HUES48 (cell line): ENCODE measurements around the gene GCNA.

Source experiments
- H3K27ac ChIP-seq: one replicate; pipeline ENCODE4 v1.7.0; 2013; ENCODE audit warnings: low read depth, low read length, inconsistent platforms
- H3K27me3 ChIP-seq: 2 replicates; pipeline ENCODE4 v1.6.1; 2013; ENCODE audit warnings: mild to moderate bottlenecking, low read length; ENCODE audit not compliant: control insufficient read depth, insufficient read depth
- H3K36me3 ChIP-seq: 2 replicates; pipeline ENCODE4 v1.6.1; 2013; ENCODE audit warnings: low read length; ENCODE audit not compliant: control insufficient read depth, insufficient read depth
- H3K4me1 ChIP-seq: 2 replicates; pipeline ENCODE4 v1.6.1; 2013; ENCODE audit warnings: mild to moderate bottlenecking, low read length; ENCODE audit not compliant: control insufficient read depth, insufficient read depth
- H3K4me3 ChIP-seq: 2 replicates; pipeline ENCODE4 v1.5.1; 2013; ENCODE audit warnings: mild to moderate bottlenecking, low read depth, low read length
- H3K9ac ChIP-seq: 2 replicates; pipeline ENCODE4 v1.6.1; 2013; ENCODE audit warnings: mild to moderate bottlenecking, low read depth, low read length, moderate library complexity
- H3K9me3 ChIP-seq: 2 replicates; pipeline ENCODE4 v1.6.1; 2013; ENCODE audit warnings: low read length; ENCODE audit not compliant: control insufficient read depth, insufficient read depth

GCNA gene

DNA sequence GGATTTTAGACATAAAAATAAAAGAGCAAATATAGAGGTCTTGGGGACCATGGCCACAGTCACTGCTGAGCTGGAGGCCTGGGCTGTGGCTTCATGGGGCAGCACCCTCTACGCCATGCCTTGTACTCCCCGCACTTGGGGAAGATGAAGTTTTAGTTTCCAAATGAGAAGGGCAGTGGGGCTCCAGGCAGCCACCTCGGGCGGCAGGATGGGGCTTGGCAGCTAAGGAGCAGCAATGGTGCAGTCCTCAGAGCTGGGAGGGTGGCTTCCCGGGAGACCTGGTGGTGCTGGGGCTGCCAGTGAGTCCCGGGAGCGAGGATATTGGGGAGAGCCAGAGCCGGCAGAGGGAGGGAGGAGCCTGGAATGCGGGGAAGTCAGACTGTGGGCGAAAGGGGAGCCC is 37.7 kb downstream of the GCNA start:
- Histone ChIP-seq H3K9me3 (peaks cover 38% of the 10 kb centered on the region), H3K9ac (no peak overlapping the region), H3K4me1 (no peaks in the 10 kb centered on the region), H3K36me3 (peaks cover 11% of the 10 kb centered on the region; the same call in 1 of the 2 replicates), H3K27ac (no peak overlapping the region), H3K4me3 (no peak overlapping the region), H3K27me3 (no peaks in the 10 kb centered on the region)

DNA sequence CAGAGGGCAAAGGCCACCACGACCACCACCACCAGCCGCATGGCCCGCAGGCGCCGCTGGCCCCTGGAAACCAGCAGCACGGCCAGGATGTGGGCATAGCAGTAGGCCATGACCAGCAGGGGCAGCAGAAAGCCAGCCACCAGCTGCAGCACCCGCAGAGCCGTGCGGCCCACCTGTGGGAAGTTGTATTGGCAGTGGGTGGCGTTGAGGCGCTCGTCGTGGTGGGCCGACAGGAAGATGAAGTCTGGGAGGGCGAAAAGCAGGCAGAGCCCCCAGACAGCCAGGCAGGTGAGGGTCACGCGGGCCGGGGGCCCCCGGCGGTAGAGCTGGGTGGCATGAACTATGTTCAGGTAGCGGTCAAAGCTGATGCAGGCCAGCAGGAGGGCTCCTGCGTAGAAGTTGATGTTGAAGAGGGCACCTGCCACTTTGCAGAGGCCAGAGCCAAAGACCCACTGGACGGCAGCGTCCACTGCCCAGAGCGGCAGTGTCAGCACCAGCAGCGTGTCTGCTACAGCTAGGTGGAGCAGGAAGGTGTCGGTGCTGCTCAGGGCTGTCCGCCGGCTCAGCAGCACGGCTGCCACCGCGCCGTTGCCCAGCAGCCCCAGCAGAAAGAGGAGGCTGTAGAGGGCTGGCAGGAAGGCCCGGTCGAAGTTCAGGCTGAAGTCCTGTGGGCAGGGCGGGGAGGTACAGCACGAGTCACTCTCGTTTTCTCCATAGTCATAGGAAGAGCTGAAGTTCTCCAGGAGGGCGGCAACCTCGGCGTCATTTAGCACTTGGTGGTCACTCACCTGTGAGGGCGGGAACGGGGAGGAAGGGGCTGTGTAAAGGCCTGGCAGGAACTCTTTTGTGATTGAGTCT is 38.7 kb downstream of the GCNA start:
- Histone ChIP-seq H3K4me3 (no peak overlapping the region), H3K4me1 (no peaks in the 10 kb centered on the region), H3K27ac (no peak overlapping the region), H3K27me3 (no peaks in the 10 kb centered on the region), H3K9me3 (peaks cover 39% of the 10 kb centered on the region), H3K9ac (no peak overlapping the region), H3K36me3 (peaks cover 7% of the 10 kb centered on the region; the same call in 1 of the 2 replicates)

DNA sequence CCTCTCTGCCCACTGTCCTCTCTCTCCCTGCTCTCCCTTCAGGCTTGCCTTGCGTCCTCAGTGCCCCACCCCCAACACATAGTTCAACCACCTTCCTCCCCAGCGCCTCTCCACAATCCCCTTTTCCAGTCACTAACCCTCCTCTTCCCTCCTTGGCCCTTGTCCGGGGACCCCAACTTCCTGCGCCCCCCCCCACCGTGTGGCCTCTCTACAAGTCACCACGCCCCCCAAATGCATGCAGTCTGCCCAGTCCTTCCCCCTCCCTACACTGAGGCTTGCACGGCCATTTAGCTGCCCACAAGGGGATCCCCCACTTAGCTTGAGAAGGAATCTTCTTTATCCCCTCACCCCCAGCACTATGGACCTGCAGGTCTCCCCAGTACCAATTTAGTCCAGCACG is 39.5 kb downstream of the GCNA start:
- Histone ChIP-seq H3K9me3 (peaks cover 40% of the 10 kb centered on the region), H3K9ac (no peak overlapping the region), H3K4me1 (no peaks in the 10 kb centered on the region), H3K27ac (no peak overlapping the region), H3K27me3 (no peaks in the 10 kb centered on the region), H3K4me3 (no peak overlapping the region), H3K36me3 (peaks cover 7% of the 10 kb centered on the region; the same call in 1 of the 2 replicates)

DNA sequence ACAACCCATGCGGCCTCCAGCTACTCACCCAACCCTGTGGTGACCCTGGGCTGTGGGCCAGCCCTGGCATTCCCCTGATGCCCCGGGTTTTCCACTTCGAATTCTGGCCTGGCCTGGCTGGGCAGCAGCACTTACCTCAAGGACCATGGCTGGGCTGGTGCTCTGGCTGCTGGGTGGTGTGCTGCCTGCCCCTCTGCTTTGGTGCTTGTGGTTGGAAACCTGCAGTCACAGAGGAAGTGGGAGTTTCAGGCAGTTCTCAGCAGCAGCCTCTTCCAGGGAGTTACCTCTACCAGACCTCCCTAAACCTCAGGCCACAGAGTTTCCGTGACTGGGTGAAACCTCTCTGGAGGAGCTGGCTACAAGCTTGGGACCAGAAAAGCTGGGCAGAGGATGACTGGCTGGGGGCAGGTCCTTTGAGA is 40.1 kb downstream of the GCNA start, which contains the start of gene CXCR3:
Gene CXCR3 (minus strand): TSS at position 209 of the 419 bp plus-strand sequence. CDS start 62 bp downstream, at position 147.
- Histone ChIP-seq H3K9ac (no peak within 1 kb of the TSS), H3K9me3 (peaks cover 40% of the 10 kb centered on the region), H3K27ac (no peak within 1 kb of the TSS), H3K4me3 (no peak within 1 kb of the TSS), H3K36me3 (0 out of 2 replicates have a peak, but pooled peaks cover 4% of the 10 kb centered on the region), H3K4me1 (no peaks in the 10 kb centered on the region), H3K27me3 (no peaks in the 10 kb centered on the region)

DNA sequence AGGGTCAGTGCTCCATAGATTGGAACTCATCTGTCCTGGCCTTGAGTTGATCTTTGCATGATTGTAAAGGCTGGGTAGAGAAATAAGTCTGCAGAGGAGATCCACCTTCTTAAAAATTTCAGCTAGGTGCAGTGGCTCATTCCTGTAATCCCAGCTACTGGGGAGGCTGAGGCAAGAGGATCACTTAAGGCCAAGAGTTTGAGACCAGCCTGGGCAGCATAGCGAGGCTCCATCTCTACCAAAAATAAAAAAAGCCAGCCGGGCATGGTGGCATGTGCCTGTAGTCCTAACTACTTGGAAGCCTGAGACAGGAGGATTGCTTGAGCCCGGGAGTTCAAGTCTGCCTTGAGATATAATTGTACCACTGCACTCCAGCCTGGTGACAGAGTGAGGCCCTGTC is 40.5 kb downstream of the GCNA start:
- no peak overlapping the region for H3K4me3 ChIP-seq
- H3K4me1 ChIP-seq, result no peaks in the 10 kb centered on the region
- no peaks in the 10 kb centered on the region for H3K27me3 ChIP-seq
- peaks cover 45% of the 10 kb centered on the region for H3K9me3 ChIP-seq
- H3K27ac ChIP-seq, result no peak overlapping the region
- no peak overlapping the region for H3K9ac ChIP-seq
- H3K36me3 ChIP-seq, result no peaks in the 10 kb centered on the region

DNA sequence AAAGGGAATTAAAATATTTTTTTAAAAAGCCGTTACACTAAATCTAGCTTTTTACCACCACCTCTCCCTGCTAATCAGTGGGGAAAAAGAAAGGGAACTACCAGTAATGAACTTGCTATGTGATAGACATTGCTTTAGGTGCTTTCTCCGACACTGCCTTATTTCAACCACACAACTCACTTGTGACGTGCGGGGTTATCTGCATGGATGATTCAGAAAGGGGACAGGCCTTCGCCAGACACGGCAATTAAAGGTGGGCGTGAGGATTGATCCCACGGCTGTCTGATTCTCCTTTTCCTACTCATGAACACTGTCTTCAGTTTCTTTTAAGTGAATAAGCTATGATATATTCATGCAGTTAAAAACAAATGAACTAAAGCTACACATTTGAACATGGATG is 41.0 kb downstream of the GCNA start:
- Histone ChIP-seq H3K9ac (no peak overlapping the region), H3K27me3 (no peaks in the 10 kb centered on the region), H3K27ac (no peak overlapping the region), H3K4me3 (no peak overlapping the region), H3K4me1 (no peaks in the 10 kb centered on the region), H3K9me3 (peaks cover 46% of the 10 kb centered on the region), H3K36me3 (no peaks in the 10 kb centered on the region)

DNA sequence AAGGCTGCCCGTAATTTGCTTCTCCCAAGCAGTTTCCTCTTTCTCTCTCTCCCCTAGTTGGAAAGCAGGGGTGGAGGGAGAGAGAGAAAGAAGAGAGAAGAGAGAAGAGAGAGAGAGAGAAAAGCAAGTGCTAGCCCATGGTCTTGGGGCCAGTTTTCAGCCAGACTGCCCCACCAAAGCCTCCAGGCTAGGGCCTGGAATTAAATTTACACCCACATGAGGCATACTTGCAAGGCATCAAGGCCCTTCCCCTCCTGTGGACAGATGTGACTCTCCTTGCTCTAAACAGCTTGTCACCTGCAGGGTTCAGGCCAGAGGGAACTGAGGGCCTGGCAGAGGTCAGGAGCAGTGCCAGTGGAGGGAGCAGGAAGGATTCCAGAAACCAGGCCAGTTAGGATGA is 41.7 kb downstream of the GCNA start:
- H3K36me3 ChIP-seq, result no peaks in the 10 kb centered on the region
- H3K9ac ChIP-seq, result no peak overlapping the region
- no peaks in the 10 kb centered on the region for H3K27me3 ChIP-seq
- no peak overlapping the region for H3K4me3 ChIP-seq
- H3K27ac ChIP-seq, result no peak overlapping the region
- no peaks in the 10 kb centered on the region for H3K4me1 ChIP-seq
- peaks cover 43% of the 10 kb centered on the region for H3K9me3 ChIP-seq

DNA sequence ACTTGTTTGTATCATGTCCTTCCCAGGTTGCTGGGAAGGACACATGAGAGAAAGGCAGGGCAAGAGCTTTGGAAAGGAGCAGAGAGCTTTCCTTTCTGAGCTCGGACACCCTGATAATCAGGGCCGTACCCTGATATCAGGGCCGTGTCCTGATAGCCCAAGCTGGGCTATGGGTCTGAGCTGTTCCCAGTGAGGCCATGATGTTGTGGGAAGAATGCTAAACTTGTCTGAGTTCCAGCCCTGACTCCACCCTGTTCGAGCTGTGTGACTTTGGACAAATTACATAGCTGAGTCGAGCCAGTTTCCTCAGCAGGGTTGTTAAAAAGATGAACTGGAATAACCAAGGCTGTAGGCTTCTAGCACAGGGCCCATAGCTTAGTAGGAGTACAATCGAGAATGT is 43.4 kb downstream of the GCNA start:
- no peaks in the 10 kb centered on the region for H3K36me3 ChIP-seq
- H3K27ac ChIP-seq, result no peak overlapping the region
- H3K4me3 ChIP-seq, result no peak overlapping the region
- no peaks in the 10 kb centered on the region for H3K4me1 ChIP-seq
- no peaks in the 10 kb centered on the region for H3K27me3 ChIP-seq
- peaks cover 33% of the 10 kb centered on the region for H3K9me3 ChIP-seq
- no peak overlapping the region for H3K9ac ChIP-seq

DNA sequence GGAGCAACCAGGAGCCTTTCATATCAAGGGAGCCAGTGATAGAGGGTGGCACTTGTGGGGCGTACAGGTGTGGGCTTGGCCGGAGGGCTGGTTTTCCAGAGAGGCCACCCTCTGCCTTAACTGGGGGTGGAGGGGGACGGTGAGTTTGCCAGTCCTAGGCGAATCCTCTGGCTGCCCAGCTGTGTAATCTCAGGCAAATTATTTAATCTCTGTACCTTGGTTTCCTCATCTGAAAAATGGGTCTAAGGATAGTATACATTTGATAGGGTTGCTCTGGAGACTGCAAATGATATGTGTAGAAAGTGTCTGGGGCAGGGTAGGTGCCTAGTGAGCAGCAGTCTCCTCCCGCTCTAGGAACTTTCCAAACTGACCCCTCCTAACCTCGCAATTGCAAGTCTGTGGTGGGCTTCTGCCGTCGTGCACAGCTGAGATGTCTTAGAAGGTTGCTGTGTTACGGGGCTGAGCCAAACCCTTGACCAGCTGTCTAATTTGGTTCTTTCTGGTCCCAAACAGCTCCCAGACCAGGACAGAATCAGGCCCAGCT is 43.9 kb downstream of the GCNA start:
- Histone ChIP-seq H3K4me1 (no peaks in the 10 kb centered on the region), H3K9me3 (peaks cover 32% of the 10 kb centered on the region), H3K27ac (no peak overlapping the region), H3K9ac (no peak overlapping the region), H3K27me3 (no peaks in the 10 kb centered on the region), H3K36me3 (no peaks in the 10 kb centered on the region), H3K4me3 (no peak overlapping the region)

DNA sequence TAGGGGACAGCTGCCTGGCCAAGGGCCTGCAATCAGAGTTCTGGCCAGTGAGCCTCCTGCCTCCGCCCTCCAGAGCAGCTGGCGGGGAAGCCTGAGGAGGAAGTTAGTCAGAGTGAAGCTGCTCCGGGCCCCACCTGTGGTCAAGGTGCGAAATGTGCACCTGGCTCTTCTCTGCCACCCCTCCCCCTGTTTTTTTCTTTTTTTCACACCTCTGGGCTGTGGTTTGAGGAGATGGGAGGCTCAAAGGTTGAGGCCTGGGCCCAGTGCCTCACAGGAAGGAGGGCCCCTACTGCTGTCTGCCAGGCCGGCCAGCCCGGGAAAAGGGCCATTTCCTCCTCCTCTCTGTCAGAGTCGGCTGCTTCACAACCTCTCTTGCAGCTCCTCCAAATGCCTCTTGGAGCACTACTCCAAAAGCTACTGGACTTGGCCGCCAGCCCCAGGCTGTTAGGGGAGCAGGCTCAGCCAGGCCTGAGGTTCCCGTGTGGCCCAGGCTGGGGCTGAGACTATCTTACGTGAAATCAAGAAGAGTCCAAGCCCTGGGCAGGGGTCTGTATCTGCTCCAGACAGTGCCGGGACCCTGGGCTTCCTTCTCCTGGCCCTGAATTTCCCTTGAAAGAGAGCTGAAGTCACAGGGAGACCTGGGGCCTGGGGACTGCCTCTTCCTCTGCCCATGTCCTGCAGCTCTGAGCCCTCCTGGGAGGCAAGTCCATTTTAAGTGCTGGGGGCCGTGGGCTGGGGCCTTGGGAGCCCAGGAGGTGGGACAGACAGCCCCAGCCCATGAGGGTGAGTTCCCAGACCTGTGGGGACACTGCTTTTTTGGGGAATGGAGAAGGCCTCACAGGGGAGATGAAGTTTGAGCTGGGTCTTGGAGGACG is 44.6 kb downstream of the GCNA start:
- Histone ChIP-seq H3K4me1 (no peaks in the 10 kb centered on the region), H3K9me3 (peaks cover 32% of the 10 kb centered on the region), H3K27ac (no peak overlapping the region), H3K9ac (no peak overlapping the region), H3K27me3 (no peaks in the 10 kb centered on the region), H3K4me3 (no peak overlapping the region), H3K36me3 (no peaks in the 10 kb centered on the region)
